RWPE2 (cell line): Measurements from ENCODE around the gene HYCC1.
A peak's percentile ranks its signal among the peaks of the same experiment; 100 is the strongest.

Experiments
- ATAC-seq: fragments of 200-7000 bp; cut with Tn5 transposase; 3 replicates; pipeline ENCODE4 v1.9.1; 2021; ENCODE audit warnings: low read depth
- DNase-seq: peaks from one replicate; pipeline ENCODE4 v3.0.0-alpha.2; 2020; ENCODE audit warnings: low spot score
- H3K27ac ChIP-seq: fragments of 450-650 bp; 2 replicates; pipeline ENCODE4 v1.5.1; 2017; ENCODE audit warnings: mild to moderate bottlenecking; ENCODE audit not compliant: poor library complexity, severe bottlenecking
- H3K27me3 ChIP-seq: fragments of 250-450 bp; sonication (Bioruptor Pico); 2 replicates; pipeline ENCODE4 v1.5.1; 2021; ENCODE audit warnings: mild to moderate bottlenecking, moderate library complexity; ENCODE audit not compliant: insufficient read depth, poor library complexity, severe bottlenecking
- H3K36me3 ChIP-seq: fragments of 250-450 bp; sonication (Bioruptor Pico); 2 replicates; pipeline ENCODE4 v1.5.1; 2020; ENCODE audit warnings: low read depth, mild to moderate bottlenecking, moderate library complexity
- H3K4me1 ChIP-seq: fragments of 250-450 bp; sonication (Bioruptor Pico); 2 replicates; pipeline ENCODE4 v1.5.1; 2021; ENCODE audit warnings: mild to moderate bottlenecking, moderate library complexity; ENCODE audit not compliant: insufficient read depth, poor library complexity, severe bottlenecking
- H3K4me3 ChIP-seq: fragments of 250-450 bp; sonication (Bioruptor Pico); 2 replicates; pipeline ENCODE4 v1.5.1; 2021; ENCODE audit warnings: mild to moderate bottlenecking, moderate library complexity; ENCODE audit not compliant: severe bottlenecking
- H3K9me3 ChIP-seq: fragments of 250-450 bp; sonication (Bioruptor Pico); 2 replicates; pipeline ENCODE4 v1.5.1; 2021; ENCODE audit warnings: mild to moderate bottlenecking, moderate library complexity; ENCODE audit not compliant: severe bottlenecking
- CTCF ChIP-seq: fragments of 450-650 bp; IDR thresholded peaks from one replicate; pipeline ENCODE4 v1.5.1; 2017; ENCODE audit warnings: mild to moderate bottlenecking, moderate library complexity; ENCODE audit not compliant: poor library complexity, severe bottlenecking

The HYCC1 gene

GRCh38 chr7:23014681-23015080 lies 751 bp upstream of the HYCC1 start:
- Histone ChIP-seq H3K4me1 (peaks cover 32% of the 10 kb centered on the region), H3K9me3 (no peaks in the 10 kb centered on the region), H3K36me3 (no peaks in the 10 kb centered on the region), H3K27ac (no peak overlapping the region), H3K27me3 (no peaks in the 10 kb centered on the region), H3K4me3 (no peak overlapping the region)
- no peak for TF ChIP-seq CTCF
- DNase-seq (no peak), ATAC-seq (no peak)

GRCh38 chr7:23012908-23013714 lies 819 bp downstream of the HYCC1 start:
- ATAC-seq = peak; percentile 10; the same call in 2 of the 3 replicates
- H3K9me3 ChIP-seq = no peaks in the 10 kb centered on the region
- no peak for TF ChIP-seq CTCF
- peak overlapping the region; percentile 56 for H3K27ac ChIP-seq
- no peaks in the 10 kb centered on the region for H3K36me3 ChIP-seq
- H3K27me3 ChIP-seq = no peaks in the 10 kb centered on the region
- DNase-seq = no peak
- peaks cover 28% of the 10 kb centered on the region for H3K4me1 ChIP-seq
- H3K4me3 ChIP-seq = peak overlapping the region; percentile 82

GRCh38 chr7:23012186-23012585 lies 1.7 kb downstream of the HYCC1 start:
- H3K4me1 ChIP-seq = peaks cover 28% of the 10 kb centered on the region
- TF ChIP-seq CTCF = no peak
- no peaks in the 10 kb centered on the region for H3K9me3 ChIP-seq
- H3K36me3 ChIP-seq = no peaks in the 10 kb centered on the region
- ATAC-seq (0 out of 3 replicates have a peak, but pooled peaks have one; percentile 13), DNase-seq (no peak)
- peak overlapping the region; percentile 82 for H3K4me3 ChIP-seq
- no peaks in the 10 kb centered on the region for H3K27me3 ChIP-seq
- peak overlapping the region; percentile 56 for H3K27ac ChIP-seq

- TF ChIP-seq CTCF = no peak
- Histone ChIP-seq H3K27ac (no peak overlapping the region), H3K27me3 (no peaks in the 10 kb centered on the region), H3K4me1 (peaks cover 28% of the 10 kb centered on the region), H3K36me3 (no peaks in the 10 kb centered on the region), H3K4me3 (no peak overlapping the region), H3K9me3 (no peaks in the 10 kb centered on the region)
- no peak for DNase-seq
- ATAC-seq = no peak
Measured at GRCh38 chr7:23011222-23011924, 2.6 kb downstream of the HYCC1 start.
